Spinal cord (tissue), 10 donors: Measurements from ENCODE around the gene AIMP2. TPM values are rescaled to one million over a fixed set of nuclear protein-coding genes. Genes with fewer than 3 reads are reported as not detected.
"Not testable (repeated sequence)": the region's sequence is repeated elsewhere in the genome, so short reads cannot be mapped to it uniquely, and the experiment has no call there.

ENCODE experiments used
- DNase-seq, 6 donors: peaks; one replicate each; pipeline versions ENCODE4 v3.0.0 to v3.0.0-alpha.2; 2013 to 2015; ENCODE audit warnings: low spot score in 6 of 6, low read depth in 4 of 6
- H3K27ac ChIP-seq: one replicate; pipeline ENCODE4 v1.5.1; 2013; ENCODE audit warnings: low read depth, low read length, control low read depth
- H3K27me3 ChIP-seq: one replicate; pipeline ENCODE4 v1.6.1; 2013; ENCODE audit warnings: low read length; ENCODE audit not compliant: control insufficient read depth, insufficient read depth
- H3K36me3 ChIP-seq: one replicate; pipeline ENCODE4 v1.6.1; 2013; ENCODE audit warnings: low read length; ENCODE audit not compliant: control insufficient read depth, insufficient read depth
- H3K4me1 ChIP-seq: one replicate; pipeline ENCODE4 v1.6.1; 2013; ENCODE audit warnings: low read length; ENCODE audit not compliant: control insufficient read depth, insufficient read depth
- H3K4me3 ChIP-seq: one replicate; pipeline ENCODE4 v1.5.1; 2013; ENCODE audit warnings: low read depth, low read length, control low read depth
- H3K9me3 ChIP-seq: one replicate; pipeline ENCODE4 v1.6.1; 2013; ENCODE audit warnings: low read length; ENCODE audit not compliant: control insufficient read depth, insufficient read depth
- WGBS: methylation state at CpG from one replicate; pipeline ENCODE4 v1.1.5; 2013; ENCODE audit warnings: missing lambda C conversion rate; ENCODE audit not compliant: insufficient coverage; 5-methylcytosine and 5-hydroxymethylcytosine counted together
- long read RNA-seq, 4 donors: transcript quantifications; one replicate each; lab custom pipeline, GENCODE V29; 2026
- polyA plus RNA-seq, 2 donors: library from polyadenylated mRNA; unstranded; fragments of 120-200 nt; gene quantifications; one replicate each; pipeline ENCODE4 v1.2.1, GENCODE V29; 2013; ENCODE audit not compliant: insufficient read length in 2 of 2
- total RNA-seq, 2 donors: library from RNA; depleted of rRNA in 1 of 2; stranded (reverse); fragments of 120-200 nt in 1 of 2; fragments of >200 nt in 1 of 2; gene quantifications; one replicate each; pipeline versions ENCODE4 v1.2.3 to v1.2.4, GENCODE V29; 2013 to 2014
- donor health status: healthy.

The AIMP2 gene
- total RNA-seq (10 to 100 TPM; 25.8 to 38.6 TPM), polyA plus RNA-seq (10 to 100 TPM; 25.3 to 27.9 TPM)
- long read RNA-seq, donor 1, transcript AIMP2-201 (4 exons, 1,225 nt) = major isoform, 15 of 73 reads
- long read RNA-seq, donor 1, partial matches to known transcripts = 39 of 73 reads
- long read RNA-seq, donor 1, other reads (novel, unspliced or antisense) = 18 of 73 reads
- long read RNA-seq, donor 2, transcript AIMP2-201 (4 exons, 1,225 nt) = major isoform, 7 of 7 reads
- long read RNA-seq, donor 2, partial matches to known transcripts = 0 of 7 reads
- long read RNA-seq, donor 2, other reads (novel, unspliced or antisense) = 0 of 7 reads
- long read RNA-seq, donor 3, transcript AIMP2-201 (4 exons, 1,225 nt) = major isoform, 8 of 9 reads
- long read RNA-seq, donor 3, partial matches to known transcripts = 0 of 9 reads
- long read RNA-seq, donor 3, other reads (novel, unspliced or antisense) = 0 of 9 reads
- long read RNA-seq, donor 4, transcript AIMP2-201 (4 exons, 1,225 nt) = major isoform, 9 of 84 reads
- long read RNA-seq, donor 4, partial matches to known transcripts = 67 of 84 reads
- long read RNA-seq, donor 4, other reads (novel, unspliced or antisense) = 8 of 84 reads

DNA sequence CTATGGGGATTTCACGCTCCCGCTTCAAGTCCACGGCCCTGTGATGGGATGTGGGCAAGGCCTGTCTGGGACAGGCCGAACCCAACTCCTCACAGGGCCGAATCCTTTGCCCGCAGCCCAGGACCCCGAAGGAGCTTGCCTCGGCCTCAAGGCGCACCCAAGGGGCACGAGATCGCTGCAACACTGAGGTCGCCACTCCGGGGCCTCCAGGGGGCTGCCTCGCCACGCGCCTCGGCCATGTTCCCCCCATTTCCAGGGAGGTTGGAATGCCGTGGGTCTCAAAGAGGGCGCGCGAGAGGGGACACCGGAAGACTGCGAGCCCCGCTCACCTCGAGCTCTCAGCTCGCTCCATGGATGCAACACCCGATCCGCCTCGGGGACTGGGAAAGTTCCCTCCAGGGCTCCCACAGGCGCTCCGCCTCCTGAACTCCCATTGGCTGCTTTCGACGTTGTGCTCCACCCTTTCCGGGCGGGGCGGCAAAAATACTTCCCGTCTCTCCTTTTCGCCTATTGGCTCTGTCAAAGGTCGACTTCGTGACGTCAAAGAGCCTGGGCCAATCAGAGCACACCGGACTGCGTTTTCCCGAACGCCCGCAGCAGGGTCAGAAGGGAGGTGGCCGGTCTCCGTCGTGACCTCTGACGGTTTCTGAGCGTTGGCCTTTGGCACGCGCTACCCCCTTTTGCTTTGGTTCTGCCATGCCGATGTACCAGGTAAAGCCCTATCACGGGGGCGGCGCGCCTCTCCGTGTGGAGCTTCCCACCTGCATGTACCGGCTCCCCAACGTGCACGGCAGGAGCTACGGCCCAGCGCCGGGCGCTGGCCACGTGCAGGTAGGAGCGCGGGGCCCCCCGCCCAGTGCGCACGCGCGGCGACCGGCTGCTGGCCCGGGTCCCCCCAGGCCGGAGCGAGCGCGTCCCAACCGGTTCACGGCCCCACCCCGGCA, at the start of gene AIMP2, which contains the start of gene PMS2:
TSS of gene AIMP2 (plus strand) at position 605 of the 944 bp plus-strand sequence. CDS start at position 697, 92 bp downstream.
TSS of gene PMS2 (minus strand) at position 382 of the 944 bp plus-strand sequence. CDS start at position 352, 30 bp downstream.
- Histone ChIP-seq H3K9me3 (no peaks in the 10 kb centered on the region), H3K27ac (peak within 1 kb of the TSS; percentile 93), H3K27me3 (no peaks in the 10 kb centered on the region), H3K4me1 (peaks cover 8% of the 10 kb centered on the region), H3K4me3 (peak within 1 kb of the TSS; percentile 96), H3K36me3 (peaks cover 14% of the 10 kb centered on the region)
- peak; percentile 99 to 100 (median 99) for DNase-seq
- under 1% methylated on average over 84 of the region's 84 CpGs for WGBS

DNA sequence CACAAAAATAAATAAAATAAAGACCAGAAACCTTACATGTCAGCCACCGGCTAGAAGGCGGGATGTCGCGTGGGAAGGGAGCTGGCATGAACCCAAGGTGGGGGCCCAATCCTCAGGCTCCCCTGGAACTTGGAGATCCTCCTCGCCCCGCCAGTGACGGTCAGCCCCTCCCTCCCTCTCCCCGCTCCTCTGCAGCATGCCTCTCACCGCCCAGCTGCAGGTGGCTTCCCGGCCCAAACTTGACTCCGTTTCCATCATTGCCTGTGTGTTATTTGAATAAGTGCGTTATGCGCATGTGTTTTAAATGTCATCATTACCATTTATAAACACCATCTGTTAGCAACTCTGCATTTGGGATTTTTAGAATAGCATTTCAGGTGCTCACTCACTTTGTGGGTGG, 45.9 kb upstream of the AIMP2 start:
- H3K36me3 ChIP-seq, H3K27me3 ChIP-seq, DNase-seq, H3K4me1 ChIP-seq, H3K9me3 ChIP-seq, H3K4me3 ChIP-seq, H3K27ac ChIP-seq: not testable (repeated sequence)
- WGBS = no CpG with 5 or more reads among the region's 13 CpGs

- not testable (repeated sequence) for H3K27ac ChIP-seq, H3K4me3 ChIP-seq, H3K36me3 ChIP-seq, H3K9me3 ChIP-seq, H3K4me1 ChIP-seq, DNase-seq, H3K27me3 ChIP-seq
- WGBS = no CpG with 5 or more reads among the region's 7 CpGs
Observed at GRCh38 chr7:5963810-5964209, 45.3 kb upstream of the AIMP2 start.

DNA sequence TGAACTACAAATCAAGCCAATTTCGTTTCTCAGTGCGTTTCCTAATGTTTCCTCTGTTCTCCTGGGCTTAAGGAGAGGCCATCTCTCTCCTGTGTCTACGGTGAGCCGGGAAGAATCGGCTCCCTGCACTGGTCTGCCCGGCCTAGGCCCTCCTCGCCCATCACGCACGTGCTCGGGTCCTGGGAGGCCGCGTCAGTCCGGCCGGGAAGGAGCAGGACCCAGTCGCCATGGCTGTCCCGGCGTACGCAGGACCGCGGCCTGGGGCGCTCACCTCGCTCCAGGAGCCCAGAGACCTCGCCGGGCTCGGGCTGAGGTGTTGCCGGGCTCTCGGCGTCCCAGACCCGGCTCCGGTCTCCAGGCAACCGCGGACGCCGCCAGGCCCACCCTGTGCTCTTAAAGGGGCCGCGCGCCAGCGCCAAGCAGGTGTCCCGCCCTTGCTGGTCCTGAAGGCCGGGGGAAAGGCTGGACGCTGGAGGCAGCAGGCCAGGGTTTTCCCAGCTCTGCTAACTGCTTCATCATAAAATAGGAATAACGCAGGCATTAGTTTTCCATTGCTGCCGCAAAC, 38.6 kb upstream of the AIMP2 start, which contains the start of gene RSPH10B:
TSS of gene RSPH10B (minus strand) at position 343 of the 565 bp plus-strand sequence. CDS start 3,573 bp downstream, outside the sequence.
- DNase-seq = peak in 1 of 6 donors; percentile 1
- H3K36me3 ChIP-seq, H3K4me1 ChIP-seq, H3K27me3 ChIP-seq, H3K27ac ChIP-seq, H3K4me3 ChIP-seq, H3K9me3 ChIP-seq: not testable (repeated sequence)
- 0% methylated on average over 3 of the region's 43 CpGs for WGBS

- H3K4me1 ChIP-seq, H3K27ac ChIP-seq, H3K9me3 ChIP-seq, H3K27me3 ChIP-seq, H3K4me3 ChIP-seq, H3K36me3 ChIP-seq, DNase-seq: not testable (repeated sequence)
- WGBS = no CpG with 5 or more reads among the region's 8 CpGs
Observed at GRCh38 chr7:5973580-5973979, 35.5 kb upstream of the AIMP2 start.

DNA sequence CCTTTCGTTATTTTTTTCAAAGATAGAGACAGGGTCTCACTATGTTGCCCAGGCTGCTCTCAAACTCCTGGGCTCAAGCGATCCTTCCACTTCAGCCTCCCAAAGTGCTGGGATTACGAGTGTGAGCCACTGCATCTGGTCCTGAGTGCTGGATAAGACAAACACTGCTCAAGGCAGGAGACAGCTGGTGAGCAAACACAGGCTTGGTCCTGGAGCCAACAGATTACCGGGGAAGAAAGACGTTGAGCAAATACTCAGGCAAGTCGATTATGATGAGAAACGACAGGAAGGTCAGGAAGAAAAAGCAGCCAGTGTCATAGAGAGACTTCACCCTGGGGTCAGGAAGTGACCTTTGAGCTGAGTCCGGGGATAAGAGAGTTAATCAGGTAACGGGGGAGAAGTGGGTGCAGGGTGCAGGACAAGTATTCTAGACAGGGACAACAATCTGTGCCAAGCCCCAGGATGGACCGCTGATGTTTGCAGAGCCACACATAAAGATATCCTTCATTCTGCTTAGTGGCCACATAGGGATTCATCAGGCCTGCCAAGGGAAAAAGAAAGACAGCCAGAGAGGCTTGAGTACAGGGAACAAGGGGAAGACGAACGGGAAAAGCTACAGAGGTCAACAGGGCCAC, 29.3 kb upstream of the AIMP2 start:
- not testable (repeated sequence) for H3K4me3 ChIP-seq, H3K27me3 ChIP-seq, H3K27ac ChIP-seq, H3K36me3 ChIP-seq, H3K9me3 ChIP-seq, H3K4me1 ChIP-seq, DNase-seq
- no CpG with 5 or more reads among the region's 12 CpGs for WGBS

DNA sequence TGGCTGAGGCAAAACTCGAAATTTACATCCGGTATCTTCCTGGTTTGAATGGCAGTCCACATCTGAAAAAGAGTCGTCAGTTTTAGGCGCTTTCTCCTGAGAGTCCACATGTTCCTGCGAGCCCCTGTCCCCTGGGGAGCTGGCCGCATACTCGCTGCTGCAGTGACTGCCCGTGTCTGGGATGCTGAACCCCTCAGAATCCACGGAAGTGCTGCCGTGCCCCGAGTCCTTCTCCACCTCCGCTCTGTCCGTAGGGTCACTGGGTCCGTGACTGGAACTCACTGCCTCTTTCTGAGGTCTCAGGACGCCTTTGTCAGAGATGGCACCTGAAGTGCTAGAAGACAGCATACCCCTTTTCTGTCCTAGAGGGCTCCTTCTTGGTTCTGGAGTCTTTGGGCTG, 22.0 kb upstream of the AIMP2 start:
- H3K4me3 ChIP-seq, H3K4me1 ChIP-seq, H3K27ac ChIP-seq, H3K27me3 ChIP-seq, H3K9me3 ChIP-seq, DNase-seq: not testable (repeated sequence)
- H3K36me3 ChIP-seq = peaks cover 30% of the 10 kb centered on the region
- 92% methylated on average over 15 of the region's 15 CpGs for WGBS

DNA sequence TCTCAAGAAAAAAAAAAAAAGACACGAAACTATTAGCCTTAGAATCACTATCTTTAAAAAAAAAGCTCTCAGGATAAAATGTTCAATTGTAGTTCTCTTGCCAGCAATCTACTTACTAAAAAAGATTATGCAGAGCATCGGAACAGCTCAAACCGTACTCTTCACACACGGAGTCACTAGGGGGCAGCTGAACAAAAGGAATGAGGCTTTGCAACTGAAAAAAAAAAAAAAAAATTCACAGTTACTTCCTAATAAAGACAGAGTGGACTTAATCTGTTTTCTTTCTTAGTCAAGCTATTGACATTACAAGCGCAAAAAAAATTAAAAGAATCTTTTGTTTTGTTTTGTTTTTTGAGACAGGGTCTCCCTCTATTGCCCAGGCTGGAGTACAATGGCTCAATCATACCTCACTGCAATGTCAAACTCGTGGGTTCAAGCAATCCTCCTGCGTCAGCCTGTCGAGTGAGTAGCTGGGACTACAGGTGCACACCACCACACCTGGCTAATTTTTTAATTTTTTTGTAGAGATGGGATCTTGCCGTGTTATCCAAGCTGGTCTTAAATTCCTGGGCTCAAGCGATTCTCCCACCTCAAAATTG, 11.8 kb upstream of the AIMP2 start:
- peaks cover 55% of the 10 kb centered on the region for H3K36me3 ChIP-seq
- no peaks in the 10 kb centered on the region for H3K27me3 ChIP-seq
- WGBS = no CpG with 5 or more reads among the region's 10 CpGs
- no peak overlapping the region for H3K4me3 ChIP-seq
- H3K9me3 ChIP-seq = no peaks in the 10 kb centered on the region
- no peaks in the 10 kb centered on the region for H3K4me1 ChIP-seq
- no peak overlapping the region for H3K27ac ChIP-seq
- peak in 2 of 6 donors; percentile 81 to 89 for DNase-seq
